Fibroblast of skin of scalp (primary cell): ENCODE data around the gene ANKRD9.

Source experiments
- DNase-seq: peaks from one replicate; pipeline ENCODE4 v3.0.0-alpha.2; 2013

The ANKRD9 gene

DNA sequence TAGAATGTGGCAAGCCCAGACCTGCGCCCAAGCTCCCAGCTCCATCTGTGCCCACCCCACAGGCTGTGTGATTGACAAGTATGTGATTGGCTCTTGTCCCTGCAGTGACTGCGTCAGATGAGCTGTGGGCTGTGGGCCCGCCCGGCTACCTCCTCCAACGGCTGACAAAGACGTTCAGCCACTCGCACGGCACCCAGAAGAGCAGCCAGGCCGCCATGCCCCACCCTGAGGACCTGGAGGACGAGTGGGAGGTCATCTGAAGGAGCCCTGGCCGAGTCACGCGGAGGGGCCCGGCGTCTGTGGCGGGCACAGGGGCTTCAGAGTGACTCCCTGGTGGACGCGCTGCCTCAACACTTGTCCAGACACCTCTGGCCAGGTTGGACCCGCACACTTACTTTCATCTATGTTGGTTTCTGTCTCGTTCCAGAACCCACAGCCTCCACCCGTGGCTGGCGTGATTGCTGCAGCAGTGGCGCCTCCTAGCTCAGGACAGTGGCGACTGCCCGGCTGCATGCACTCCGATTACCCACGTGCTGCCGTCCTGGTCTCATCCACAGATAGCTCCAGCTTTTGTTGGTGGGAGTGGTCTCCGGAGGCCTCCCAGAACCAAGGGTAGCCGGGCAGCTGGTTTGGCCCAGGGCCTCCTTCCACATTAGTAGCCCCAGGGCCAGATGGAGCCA lies 11.4 kb downstream of the ANKRD9 start:
- DNase-seq, result no peak

DNA sequence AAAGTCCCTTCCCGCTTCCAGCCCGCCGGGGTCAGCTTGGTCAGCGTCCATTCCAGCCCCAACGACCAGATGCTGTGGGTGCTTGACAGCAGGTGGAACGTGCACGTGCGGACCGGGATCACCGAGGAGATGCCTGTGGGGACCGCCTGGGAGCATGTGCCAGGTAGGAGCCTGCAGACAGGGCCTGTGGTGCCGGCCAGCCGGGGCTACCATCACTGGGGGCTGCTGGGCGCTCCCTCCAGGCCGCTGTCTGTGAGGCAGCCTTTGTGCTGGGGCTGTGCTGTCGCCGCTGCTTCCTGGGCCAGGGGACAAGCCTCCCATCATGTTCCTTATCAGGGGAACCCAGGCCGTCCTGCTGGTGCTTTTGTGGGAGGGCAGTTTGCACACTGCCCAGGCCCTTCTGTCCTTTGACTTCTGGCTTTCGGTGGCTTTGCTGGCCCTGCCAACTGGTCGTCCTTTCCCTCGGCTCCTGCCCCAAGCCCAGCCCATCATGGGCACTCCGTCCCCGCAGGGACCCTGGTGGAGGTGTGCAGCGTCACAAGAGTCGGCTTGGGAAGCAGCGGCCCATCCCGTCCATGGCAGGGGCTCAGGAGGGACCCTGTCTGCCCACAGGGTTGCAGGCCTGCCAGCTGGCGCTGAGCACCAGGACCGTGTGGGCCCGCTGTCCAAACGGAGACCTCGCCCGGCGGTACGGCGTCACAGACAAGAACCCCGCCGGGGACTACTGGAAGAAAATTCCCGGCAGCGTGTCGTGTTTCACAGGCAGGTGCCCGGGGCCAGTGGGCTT lies 12.4 kb downstream of the ANKRD9 start:
- DNase-seq, result no peak

DNA sequence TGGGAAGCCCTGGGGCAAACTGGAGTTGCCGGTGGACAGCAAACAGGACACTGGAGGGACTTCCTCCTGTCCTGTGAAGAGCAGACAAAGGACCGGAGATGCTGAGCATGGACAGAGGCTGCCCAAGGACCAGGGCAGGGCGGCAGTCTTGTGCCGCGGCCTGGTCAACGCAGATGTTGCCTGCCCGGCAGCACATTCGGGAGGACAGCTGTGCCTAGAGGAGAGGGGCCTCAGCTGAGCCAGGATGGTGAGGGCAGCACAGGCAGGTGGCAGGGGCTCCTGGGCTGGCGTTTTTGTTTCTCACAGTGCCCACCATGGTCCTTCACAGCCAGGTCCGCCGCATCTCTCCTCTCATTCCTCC lies 13.3 kb downstream of the ANKRD9 start:
- DNase-seq, result no peak

GRCh38 chr14:102495491-102496330 lies 13.9 kb downstream of the ANKRD9 start:
- DNase-seq, result no peak

- no peak for DNase-seq
Observed at GRCh38 chr14:102493585-102493984, 16.0 kb downstream of the ANKRD9 start.

DNA sequence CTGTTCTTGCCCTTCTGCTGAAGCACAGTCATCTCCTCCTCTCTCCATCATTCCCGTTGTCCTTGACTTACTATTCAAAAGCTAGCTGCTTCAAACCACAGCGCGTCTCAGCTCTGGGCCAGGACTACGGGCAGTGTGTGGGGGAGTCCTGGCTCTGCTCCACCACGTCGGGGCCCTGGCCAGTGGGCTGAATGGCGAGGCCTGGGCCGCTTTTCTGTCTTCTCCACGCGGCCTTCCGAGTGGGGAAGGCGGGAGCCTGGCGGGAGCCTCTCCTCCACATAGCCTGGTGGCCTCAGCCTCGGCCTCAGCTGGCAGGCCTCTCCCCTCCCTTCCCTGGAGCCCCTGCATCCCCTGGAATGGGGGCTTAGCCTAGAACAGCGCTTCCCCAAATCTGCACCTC lies 16.5 kb downstream of the ANKRD9 start:
- DNase-seq, result no peak

- no peak for DNase-seq
Observed at GRCh38 chr14:102492531-102492910, 17.1 kb downstream of the ANKRD9 start.

GRCh38 chr14:102491786-102492530 lies 17.6 kb downstream of the ANKRD9 start:
- DNase-seq, result no peak

- DNase-seq, result no peak
Observed at GRCh38 chr14:102491366-102491765, 18.2 kb downstream of the ANKRD9 start.

DNA sequence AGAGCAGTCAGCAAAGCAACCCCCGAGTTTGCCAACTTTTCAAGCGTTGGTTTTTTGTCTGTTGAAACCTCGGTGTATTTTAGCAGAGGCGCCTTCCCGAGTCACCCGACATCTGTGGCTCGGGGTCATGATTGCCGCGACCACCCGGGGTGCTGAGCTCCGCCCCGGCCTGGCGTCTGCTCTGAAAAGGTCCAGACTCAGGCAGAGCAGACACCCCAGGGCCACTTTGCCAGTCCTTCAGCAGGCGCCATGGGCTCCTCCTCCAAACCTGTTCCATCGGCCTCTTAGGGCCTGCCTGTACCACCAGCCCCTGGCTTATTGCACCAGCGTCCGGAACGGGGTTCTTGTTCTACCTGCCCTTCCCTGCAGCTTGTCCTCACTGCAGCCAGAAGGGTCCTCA lies 19.1 kb downstream of the ANKRD9 start:
- DNase-seq, result no peak

DNA sequence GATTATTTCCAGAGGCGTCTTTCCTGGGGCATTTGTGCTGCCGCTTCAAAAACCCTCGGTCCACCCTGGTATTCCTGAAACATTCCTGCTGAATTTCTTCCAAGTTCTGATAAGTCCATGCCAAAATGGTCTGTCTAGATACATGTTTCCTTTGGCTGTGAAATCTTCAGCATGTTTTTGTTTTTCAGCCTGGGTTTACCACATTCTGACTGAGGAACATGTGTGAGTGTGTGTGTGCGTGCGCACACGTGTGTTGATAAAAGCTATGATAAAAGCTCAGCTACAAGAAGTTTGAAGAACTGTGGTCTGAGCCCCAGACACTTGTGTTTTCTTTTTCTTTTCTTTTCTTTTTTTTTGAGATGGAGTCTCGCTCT lies 22.4 kb downstream of the ANKRD9 start:
- peak; percentile 17 for DNase-seq

DNA sequence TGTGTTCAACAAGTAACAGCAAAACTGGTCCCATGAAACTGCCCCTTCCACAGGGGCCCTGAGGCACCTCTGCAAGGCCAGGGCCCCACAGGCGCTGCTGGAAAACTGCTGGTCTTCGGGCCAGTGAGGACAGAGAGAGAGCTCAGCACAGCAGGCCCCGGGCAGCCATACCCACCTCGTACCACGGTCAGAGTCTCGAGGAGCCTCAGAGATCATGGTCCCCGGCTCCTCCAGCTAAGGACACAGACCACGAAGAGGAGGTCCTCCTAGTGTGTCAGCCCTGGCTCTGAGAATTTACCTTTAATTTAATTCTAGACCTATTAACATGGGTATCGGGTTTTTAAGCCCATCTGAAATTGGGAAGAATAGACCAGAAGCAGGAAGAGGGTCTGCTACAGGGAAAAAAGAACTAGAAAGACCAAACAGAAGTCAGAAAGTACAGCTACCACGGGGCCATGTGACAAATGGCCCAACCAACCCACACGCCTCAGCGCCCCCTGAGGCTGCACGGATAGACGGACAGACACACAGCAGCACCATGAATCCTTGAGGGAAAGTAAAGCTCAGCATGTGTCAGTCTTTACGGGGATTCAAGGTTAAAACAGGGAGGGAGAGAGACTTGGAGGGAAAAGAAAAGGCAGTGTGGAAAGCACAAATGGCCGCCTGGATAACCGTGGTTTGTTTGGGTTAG lies 22.9 kb downstream of the ANKRD9 start:
- no peak for DNase-seq

- DNase-seq, result no peak
Observed at GRCh38 chr14:102485693-102486512, 23.7 kb downstream of the ANKRD9 start.

DNA sequence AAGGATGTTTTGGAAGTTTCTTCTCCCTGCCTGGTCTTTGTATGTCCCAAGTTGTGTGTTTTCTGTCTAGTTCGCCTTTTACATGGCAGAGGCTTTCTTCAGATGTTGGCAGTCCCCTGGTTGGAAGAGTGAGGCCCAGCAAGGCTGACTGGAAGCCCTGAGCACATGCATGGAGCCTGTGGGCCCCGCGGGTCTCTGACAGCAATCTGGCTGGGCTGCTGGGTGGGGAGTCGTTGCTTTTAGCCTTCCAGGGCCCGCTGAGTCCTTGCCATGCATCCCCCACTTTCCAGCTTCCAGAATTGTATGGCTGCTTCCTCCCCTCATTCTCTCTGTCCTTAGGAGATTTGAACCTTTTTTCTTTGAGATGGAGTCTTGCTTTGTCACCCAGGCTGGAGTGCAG lies 25.3 kb downstream of the ANKRD9 start:
- DNase-seq, result no peak

DNA sequence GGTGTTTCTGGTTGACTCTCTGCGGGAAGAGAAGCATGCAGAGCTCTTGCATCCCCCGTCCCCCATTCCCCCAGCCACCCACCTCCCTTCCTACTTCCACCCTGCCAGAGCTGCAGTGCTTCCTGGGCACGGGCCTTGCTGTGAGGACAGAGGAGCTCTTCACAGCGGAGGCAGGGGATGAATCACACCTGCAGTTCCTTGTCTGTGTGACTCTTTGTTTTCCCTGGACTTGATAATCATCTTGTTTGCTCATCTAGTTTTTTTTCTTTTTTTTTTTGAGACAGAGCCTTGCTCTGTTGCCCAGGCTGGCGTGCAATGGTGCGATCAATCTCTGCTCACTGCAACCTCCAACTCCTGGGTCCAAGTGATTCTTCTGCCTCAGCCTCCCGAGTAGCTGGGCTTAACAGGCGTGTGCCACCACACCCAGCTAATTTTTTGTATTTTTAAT lies 27.8 kb downstream of the ANKRD9 start:
- no peak for DNase-seq

DNA sequence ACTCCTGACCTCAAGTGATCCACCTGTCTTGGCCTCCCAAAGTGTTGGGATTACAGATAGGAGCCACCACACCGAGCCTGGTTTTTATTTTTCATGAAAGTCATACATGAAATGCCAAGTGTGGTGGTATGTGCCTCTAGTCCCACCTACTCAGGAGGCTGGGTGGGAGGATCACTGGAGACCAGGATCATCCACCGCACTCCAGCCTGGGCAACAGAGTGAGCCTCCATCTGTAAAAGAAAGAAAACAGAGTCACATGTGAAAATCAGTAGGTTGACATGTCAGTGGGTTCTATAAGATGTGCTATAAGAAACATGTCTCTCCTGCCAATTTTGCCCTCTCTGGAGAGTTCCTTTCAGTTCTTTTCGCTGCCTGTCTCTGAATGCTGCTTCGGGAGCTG lies 28.2 kb downstream of the ANKRD9 start:
- DNase-seq, result no peak

- no peak for DNase-seq
Observed at GRCh38 chr14:102479777-102480176, 29.8 kb downstream of the ANKRD9 start.

- no peak for DNase-seq
Observed at GRCh38 chr14:102479107-102479506, 30.5 kb downstream of the ANKRD9 start.

DNA sequence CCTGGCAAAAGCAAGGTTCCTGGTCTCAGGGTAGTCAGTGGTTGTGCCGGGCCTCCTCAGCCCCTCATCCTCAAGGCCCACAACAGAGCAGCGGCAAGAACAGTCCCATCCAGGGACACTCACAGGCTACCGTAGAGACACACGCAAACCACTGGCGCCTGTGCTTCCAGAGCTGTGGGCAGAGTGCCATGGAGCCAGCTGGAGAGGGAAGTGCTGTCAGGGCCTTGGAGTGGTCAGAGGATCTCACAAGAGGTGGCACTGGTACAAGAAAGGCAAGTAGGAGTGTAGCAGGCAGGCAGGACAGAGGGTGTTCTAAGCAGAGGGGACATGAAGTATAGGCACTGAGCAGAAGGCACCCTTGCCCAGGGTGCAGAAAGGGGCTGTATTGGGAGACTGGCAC lies 34.6 kb downstream of the ANKRD9 start:
- no peak for DNase-seq

GRCh38 chr14:102473559-102473958 lies 36.0 kb downstream of the ANKRD9 start:
- no peak for DNase-seq

DNA sequence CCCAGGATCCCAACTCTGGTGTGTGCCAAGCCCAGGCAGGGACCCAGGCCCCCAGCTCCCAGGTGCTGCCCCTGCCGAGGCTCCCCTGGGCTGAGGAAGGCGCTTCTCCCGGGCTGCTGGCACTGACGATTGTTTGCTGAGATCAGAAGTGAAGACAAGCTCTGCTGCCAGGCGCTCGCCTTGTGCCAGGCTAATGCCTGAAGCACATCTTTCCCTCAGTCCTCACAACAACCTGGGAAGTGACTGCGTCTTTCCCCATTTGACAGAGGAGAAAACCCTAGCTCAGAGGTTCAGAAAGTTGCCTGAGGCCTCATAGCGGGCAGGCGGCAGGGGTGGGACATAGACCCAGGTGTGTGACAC lies 36.8 kb downstream of the ANKRD9 start:
- no peak for DNase-seq
